Measurements from ENCODE around the gene TTC6.

TTC6 gene

GRCh38 chr14:37637341-37637740 is 41.9 kb downstream of the TTC6 start:
- FAIRE-seq = no peak

- no peak for FAIRE-seq
These were observed 43.2 kb downstream of the TTC6 start for GRCh38 chr14:37638599-37638998.

GRCh38 chr14:37641117-37641516 is 45.7 kb downstream of the TTC6 start:
- no peak for FAIRE-seq

GRCh38 chr14:37642125-37642524 is 46.7 kb downstream of the TTC6 start:
- FAIRE-seq = no peak

GRCh38 chr14:37643701-37644100 is 48.3 kb downstream of the TTC6 start:
- FAIRE-seq = no peak
